ENCODE results near the gene CFAP46.
"Not testable (repeated sequence)": the region's sequence is repeated elsewhere in the genome, so short reads cannot be mapped to it uniquely, and the experiment has no call there.

CFAP46 gene

DNA sequence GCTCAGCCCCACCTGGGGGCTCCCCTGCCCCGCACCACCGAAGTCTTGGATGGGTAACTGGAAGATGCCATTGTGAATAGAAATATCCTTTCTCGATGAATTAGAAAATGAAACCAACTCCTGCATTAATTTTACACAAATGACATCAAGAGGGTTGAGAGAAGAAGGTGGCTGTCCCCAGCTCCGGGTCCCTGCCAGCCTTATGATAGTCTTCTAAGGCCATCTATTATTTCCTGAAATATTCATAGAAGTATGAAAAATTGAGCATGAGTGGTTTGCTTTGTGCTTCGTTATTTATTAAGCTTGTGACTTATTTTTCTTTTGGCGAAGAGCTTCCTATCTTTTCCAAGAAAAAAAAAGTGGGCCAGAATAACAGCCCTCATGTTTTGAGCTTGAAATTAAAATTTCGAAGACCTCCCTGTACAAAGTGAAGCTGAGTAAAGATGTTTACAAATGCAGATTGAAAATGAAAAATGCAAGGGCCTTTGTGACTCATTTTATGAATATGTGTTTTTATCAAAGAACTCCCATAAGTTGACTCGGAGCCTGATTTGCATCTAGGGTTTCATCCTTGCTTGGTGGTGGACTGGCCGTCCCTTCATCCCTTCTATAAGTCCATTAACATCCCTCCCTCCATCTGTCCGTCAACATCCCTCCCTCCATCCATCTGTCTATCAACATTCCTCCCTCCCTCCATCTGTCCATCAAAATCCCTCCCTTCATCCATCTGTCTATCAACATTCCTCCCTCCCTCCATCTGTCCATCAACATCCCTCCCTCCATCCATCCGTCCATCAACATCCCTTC is 20.5 kb upstream of the CFAP46 start:
- DNase-seq, result peak; percentile 32

DNA sequence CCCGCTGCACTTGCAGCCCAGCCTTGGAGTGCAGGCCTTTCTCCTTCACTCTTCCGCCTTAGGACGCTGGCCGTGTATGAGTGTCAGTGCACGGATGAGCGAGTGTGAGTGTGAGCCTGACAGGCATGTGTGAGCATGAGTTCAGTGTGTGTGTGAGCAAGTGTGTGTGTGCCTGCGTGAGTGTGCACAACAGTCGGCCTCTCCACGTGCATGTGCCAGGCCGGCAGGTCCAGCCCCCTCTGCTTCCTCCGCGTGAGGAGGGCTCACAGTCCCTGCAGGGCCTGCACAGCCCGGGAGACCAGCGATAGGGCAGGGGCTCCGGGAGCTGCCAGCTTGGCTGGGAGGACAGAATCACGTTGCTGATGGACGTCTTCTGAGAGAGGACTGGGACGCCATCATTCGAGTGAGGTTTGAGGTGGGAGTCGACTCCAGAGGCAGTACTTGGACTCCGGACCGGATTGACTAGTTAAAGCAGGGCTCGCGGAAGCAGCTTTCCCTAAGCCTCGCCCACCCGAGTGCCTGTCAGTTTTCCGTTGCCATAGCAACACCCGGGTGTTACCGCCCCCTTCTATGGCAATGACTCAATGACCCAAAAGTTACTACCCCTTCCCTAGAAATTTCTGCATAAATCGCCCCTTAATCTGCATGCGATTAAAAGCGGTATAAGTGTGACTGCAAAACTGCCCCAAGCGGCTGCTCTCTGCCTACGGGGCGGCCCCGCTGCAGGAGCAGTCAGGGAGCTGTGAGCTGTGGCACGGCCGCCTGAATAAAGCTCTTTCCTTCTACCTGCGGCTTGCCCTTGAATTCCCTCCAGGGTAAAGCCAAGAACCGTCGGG is 19.6 kb upstream of the CFAP46 start:
- peak; percentile 50 for DNase-seq

DNA sequence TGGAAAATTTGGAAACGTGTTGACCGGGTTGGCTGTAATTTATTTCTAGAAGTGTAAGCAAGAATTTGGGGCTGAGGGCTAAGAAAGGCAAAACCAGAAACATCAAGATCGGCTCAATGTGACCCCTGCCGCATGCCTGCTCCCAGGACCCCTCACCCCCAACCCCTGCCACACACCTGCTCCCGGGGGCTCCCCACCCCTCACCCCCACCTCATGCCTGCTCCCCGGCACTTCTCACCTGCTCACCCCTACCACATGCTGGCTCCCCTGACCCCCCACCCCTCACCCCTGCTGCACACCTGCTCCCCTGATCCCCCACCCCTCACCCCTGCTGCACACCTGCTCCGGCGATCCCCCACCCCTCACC is 19.0 kb upstream of the CFAP46 start:
- no peak for DNase-seq

DNA sequence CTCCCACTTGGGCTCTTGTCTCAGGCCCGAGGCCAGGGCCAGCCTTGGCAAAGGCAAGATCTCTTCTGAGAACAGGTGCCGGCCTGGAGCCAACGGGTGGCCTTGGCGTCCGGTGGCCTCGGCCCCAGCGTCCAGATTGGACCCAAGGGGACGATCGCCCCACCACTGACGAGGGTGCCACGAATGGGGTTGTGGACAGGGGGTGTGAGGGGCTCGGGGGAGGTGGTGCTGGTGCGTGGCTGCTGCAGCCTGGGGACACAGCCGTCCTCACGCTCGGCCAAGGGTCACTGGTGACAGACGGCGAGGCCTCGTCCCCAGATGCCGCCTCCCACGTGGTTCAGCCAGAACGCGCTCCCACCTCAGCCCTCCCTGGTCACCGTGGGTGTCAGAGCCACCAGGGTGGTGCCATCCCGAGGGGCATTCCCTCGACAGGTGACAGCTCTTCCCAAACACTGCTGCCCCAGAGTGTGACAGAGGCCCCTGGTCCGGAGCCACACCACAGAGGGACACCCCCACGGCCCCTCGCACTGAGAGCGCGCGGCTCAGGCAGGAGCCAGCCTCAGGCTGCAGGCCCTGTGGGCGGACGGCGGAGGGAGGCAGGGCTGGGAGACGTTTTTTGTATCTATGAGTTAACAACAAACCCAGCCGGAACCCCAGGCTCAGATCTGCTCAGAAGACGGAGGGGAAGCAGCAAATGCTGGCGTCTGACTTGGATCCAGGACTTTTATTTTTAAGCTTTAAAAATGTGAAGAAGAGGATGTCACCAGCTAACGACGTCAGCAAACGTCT is 18.5 kb upstream of the CFAP46 start:
- no peak for DNase-seq

DNA sequence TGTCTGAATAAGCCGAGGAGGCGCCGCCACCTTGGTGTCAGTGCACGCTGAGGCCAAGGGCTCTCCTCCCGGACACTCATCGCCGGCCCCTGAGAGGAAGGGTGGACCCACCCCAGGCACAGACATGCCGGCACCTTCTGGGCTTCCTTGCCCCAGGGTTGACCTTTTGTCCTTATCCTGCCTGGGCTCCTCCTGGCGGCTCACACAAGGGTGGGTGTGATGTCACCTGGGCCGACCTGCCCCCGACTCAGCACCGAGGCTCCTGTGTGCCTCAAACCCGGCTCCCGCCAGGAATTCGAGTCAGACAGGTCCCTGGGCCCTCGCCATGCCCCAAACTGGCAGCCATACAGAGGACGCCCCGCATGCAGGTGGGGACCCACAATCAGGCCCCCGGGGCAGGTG is 17.7 kb upstream of the CFAP46 start:
- no peak for DNase-seq

DNA sequence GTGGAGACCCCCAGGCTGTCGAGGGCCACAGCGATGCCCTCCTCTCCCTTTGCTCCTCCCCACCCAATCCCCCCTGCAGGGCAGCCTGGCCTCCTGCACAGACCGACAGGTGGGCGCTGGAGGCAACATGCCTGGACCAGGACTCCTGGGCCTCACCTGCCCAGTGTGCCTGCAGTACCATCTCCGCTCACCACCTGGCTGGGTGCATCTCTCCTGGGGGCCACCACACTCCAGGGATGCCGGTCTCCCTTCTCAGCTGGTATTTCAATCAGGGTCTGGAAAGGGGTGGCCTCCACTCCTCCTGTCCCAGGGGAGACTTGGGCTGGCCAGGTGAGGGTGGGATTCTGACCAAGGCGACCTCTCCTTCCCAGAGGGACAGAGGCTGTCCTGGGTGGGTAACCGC is 17.2 kb upstream of the CFAP46 start:
- DNase-seq, result no peak

DNA sequence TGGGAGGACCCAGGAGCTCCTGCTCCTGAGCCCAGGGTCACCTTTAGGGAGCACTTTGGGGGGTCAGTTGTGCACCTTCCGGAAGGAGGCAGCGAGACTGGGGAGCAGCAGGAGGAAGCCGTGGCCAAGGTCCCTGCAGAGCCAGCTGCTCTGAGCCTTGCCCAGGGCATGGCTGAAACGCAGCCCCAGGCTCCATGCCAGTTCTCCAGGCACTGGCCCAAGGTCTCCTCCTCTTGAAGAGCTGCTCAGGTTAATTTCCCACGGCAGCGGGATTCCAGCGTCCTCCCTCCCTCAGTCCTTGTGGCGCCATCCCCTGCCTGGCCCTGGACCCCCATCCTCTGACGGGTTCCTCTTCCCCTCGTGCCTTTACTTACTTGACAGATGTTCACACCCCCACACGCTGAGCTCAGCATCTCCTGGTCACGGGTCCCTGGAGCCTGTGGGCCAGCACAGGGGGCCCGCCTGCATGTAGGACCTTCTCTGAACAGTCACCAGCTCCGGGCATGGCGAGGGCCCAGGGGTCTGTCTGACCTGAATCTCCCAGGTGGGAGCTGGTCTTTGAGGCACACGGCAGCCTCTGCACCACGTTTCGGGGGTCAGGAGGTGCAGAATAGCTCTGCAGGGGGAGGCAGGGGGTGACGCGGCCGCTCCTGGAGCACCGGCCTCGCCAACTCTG is 16.7 kb upstream of the CFAP46 start:
- DNase-seq, result no peak

DNA sequence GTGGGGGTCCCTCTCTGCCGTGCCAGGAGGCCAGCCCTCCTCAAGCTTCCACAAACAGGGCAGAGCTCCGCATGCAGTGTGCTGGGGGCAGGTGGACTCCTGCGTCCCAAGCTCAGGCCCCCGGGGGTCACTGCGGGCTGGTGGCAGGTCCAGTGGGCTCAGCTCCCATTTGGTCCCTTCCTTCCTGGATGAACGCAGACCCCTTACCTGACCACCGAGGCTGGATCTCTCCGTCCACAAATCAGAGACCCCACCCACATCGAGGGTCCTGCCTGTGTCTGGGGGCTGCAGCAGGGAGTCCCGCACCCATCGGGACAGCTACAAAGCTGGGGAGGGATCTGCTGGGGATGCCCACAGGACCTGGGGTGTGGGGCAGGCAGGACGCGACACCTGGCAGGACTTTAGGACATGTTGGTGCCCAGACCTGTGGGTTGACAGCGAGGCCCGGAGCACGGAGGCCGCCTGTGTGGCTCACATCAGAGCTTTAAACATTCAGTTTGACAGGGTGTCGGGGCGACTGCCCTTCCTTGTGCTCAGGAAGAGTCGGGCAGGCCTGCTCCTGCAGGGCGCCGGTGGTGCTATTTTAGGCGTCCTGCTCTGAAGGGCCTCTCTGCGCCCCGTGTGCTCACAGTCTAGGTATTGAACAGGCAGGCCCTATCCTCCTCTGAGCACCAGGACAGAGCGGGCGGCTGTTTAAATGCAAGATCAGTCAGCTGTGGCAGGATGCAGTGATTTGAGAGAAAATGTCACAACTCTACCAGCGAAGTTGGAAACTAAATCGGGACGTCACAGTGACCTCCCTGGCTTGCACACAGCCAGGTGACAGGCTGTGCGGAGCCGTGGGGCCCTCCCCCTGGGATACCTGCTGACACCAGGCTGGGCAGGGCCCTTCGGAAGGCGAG is 15.9 kb upstream of the CFAP46 start:
- no peak for DNase-seq

DNA sequence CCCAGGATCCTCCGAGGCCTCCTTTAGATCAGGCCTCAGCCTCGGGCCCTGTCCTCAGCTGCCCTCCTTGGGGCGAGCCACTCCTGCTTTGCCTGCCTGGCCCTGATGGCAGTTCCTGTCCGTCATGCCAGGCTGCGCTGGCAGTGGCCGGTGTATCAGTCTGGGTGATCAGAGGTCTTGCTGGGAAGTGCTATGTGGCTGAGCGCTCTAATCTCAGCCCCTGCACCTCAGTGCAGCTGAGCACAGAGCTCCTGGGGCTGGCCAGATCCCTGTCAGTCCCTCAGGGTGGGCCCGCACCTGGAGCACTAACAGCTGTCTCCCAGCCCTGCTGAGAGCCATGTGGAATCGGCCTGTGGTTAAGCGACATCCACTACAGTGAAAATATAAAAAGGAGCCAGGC is 14.8 kb upstream of the CFAP46 start:
- DNase-seq, result no peak

DNA sequence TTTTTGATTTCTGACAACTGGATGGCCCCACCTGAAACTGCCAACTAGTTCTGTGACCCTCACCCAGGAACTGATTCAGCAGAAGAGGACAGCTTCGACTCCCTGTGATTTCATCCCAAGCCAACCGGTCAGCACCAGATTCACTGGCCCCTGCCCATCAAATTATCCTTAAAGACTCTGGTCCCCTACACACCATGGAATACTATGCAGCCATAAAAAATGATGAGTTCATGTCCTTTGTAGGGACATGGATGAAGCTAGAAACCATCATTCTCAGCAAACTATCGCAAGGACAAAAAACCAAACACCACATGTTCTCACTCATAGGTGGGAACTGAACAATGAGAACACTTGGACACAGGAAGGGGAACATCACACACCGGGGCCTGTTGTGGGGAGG is 13.9 kb upstream of the CFAP46 start:
- not testable (repeated sequence) for DNase-seq

DNA sequence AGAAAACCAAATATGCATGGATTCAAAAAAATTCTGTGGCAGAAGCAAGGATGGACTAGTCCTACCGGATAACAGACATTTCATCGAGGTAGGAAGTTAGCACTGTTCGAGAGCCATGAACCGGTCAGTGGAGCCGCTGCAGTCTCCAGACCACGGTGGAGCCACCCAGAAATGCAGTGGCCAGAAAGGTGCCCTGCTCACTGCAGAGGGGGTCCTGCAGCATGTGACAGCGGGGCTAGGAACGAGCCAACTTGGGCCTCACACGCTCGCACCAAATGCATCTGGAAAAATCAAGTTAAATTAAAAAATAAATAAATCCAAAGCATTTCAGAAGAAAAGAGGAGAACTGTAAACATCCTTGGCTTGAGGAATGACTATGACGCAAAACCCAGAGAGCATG is 13.1 kb upstream of the CFAP46 start:
- no peak for DNase-seq

DNA sequence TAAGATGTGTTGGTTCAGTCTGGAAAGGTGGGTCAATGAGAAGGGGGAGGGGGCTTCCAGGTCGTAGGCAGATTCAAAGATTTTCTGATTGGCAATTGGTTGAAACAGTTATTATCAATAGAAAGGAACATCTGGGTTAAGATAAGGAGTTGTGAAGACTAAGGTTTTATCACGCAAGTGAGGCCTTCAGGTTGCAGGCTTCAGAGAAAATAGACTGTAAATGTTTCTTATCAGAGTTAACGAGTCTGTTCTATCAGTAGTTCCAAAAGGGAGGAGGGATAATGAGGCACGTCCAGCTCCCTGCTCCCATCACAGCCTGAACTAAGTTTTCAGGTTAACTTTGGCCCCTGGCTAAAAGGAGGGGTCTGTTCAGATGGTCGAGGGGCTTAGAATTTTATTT is 11.1 kb upstream of the CFAP46 start:
- no peak for DNase-seq

DNA sequence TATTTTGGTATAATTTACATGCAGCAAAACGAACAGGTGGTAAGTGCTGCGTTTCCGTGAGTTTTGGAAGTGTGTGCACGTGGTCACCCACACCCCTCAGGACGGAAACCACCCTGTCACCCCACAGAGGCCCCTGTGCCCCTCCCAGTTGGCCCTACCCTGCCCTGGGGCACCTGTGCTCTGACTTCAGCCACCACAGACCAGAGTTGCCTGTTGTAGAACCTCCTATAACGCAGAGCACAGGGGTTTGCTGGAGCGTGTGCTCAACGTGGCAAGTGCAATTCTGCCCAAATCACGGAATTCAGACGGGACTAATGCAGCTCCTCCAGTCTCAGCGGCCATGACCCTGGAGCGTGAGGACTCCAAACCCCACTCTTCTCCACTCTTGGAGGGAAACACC is 9.6 kb upstream of the CFAP46 start:
- DNase-seq, result no peak

DNA sequence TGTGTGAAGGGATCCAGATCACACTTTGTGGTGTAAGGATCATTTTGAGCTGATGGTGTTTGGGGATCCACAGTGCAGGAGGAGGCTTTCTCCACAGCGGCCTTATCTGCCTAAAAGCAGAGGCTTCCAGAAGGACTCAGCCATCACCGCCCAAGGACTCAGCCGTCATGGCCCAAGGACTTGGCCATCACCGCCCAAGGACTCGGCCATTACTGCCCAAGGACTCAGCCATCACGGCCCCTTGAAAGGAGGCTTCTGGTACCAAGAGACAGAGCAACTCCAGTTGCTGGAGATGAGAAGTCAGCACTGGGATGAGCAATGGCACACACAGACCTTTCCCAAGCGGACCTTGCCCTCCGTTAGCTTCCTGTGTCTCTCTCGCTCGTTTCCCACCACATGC is 6.0 kb upstream of the CFAP46 start:
- DNase-seq, result no peak

DNA sequence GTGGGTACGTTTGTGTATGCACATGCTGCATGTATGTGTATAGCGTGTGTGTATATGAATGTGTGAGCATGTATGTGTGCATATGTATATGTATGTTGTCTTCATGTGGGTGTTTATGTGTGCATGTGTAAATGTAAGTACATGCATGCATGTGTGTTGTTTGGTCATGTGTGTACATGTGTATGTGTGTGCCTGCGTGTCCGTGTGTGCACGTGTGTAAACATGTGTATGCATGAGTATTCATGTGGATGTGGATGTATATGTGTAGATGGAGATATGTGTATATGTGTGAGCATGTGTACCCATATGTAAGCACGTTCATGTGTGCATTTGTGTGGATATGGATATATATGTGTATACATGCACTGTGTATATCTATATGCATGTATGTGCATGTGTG is 5.5 kb upstream of the CFAP46 start:
- DNase-seq, result no peak

DNA sequence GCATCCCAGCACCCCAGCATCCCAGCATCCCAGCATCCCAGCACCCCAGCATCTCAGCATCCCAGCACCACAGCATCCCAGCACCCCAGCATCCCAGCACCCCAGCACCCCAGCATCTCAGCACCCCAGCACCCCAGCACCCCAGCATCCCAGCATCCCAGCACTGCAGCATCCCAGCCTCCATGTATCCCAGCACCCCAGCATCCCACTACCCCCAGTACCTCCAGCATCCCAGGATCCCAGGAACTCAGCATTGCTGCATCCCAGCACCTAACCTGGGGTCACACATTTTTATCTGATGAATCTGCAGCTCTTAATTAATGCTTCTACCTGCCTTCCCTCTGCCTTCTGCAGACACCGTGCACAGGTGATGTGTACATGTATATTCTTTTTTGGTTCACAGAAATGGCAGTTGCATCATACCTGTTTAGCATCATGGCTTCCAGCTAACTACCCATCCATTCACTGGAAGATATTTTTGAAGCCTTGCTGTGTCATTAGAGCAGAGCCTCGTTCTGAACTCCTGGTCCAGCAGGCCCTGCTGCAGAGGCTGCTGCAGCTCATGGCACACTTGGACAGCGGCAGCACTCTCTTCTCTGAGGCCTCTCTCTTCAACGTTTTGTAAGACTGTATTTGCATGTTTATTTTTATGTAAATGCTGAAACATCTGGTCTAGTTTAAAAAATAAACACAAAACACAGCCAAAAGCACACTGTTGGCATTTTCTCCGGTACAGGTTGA is 4.6 kb upstream of the CFAP46 start:
- DNase-seq, result no peak

DNA sequence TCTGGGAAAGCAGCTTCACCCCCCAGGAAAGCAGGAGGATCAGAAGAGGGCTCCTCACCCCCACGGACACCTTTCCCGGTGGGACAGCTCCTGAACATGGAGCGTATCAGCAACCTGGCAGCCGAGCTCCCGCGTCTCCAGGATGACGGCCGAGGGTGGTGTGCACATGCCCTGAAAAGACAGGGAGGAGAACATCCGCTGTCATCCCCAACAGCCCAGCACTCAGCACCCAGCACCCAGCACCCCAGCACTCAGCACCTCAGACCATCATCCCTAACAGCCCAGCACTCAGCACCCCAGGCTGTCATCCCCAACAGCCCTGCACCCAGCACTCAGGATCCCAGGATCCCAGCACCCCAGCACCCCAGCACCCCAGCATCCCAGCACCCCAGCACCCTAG is 3.9 kb upstream of the CFAP46 start:
- DNase-seq, result no peak

DNA sequence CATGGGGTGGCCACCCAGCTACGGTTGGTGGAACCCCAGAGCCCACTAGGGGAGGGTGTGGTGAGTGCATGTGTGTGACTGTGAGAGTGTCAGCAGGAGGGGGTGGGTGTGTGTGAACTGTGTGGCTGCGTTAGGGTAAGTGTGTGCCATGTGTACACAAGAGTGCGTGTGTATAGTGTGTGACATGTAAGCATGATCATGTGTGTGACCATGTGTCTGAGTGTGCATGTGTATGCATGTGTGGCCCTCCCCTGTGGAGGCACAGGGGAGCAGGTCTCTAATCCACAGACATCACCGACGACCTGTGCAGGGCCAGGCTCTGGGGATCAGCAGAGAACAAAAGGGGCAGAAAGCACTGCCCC is 3.5 kb upstream of the CFAP46 start:
- no peak for DNase-seq

DNA sequence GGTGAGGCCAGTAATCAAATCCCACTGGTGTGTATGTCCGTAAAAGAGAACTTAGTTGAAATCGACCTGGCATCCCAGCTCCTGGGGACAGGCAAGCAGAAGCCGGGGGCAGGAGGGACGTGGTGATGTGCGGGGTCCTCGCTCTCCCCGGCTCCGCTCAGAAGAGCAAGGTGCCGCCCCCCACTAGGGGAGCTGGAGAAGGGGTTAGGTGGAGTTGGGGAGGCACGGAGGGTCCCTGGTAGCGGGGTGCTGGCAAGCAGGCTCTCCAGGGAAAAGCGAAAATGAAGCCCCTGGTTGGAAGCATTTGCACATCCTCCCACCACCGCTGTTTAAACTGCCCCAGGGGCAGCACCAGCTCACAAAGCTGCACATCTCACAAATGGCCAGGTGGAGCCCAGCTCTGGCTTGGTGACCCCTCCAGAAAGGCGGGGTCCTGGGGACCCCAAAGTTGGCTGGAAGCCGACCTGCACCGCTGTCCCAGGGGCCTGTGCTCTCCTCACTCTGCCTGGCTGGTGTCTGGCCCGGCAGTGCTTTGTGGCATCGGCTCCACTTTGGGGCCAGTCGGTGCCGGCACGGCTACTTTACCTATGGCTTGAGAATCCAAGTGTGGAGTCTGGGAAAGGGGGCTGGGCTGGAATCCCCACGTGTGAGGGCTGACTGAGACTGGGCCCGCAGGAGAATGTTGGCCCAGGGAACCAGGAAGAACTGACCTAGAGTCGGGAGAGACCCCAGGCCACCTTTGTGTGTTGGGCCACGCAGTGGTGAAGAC is 2.9 kb upstream of the CFAP46 start:
- DNase-seq, result no peak

DNA sequence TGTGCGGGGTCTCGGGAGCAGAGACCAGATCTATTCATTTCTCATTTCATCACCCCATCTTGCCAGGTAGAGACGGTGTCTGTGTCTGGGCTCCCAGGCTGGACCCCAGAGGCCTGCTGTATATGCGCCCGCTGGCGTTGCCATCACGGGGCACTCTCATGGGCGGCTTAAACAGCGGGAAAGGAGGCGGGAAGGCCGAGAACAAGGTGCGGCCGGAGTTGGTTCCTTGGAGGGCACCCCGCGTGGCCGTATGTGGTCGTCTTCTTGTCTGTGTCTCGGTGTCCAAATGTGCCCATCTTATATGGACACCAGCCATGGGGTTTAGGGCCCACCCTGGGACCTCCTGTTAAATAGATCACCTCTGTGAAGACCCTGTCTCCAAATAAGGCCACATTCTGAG is 2.1 kb upstream of the CFAP46 start:
- DNase-seq, result no peak

Data from HCEC 1CT (cell line).